Left cardiac atrium (tissue), 4 donors: Measurements from ENCODE around the gene HIGD1A. TPM values are rescaled to one million over a fixed set of nuclear protein-coding genes. Genes with fewer than 3 reads are reported as not detected.
"Not testable (repeated sequence)": the region's sequence is repeated elsewhere in the genome, so short reads cannot be mapped to it uniquely, and the experiment has no call there.

Experiments
- ATAC-seq, 2 donors: fragments of 200-7000 bp; cut with Tn5 transposase; one replicate each; pipeline ENCODE4 v1.9.1; 2020; ENCODE audit warnings: mild to moderate bottlenecking in 2 of 2, moderate library complexity in 2 of 2
- DNase-seq: peaks from one replicate; pipeline ENCODE4 v3.0.0-alpha.2; 2020
- intact Hi-C, 2 donors: fragments of 100-400 bp; cut with DNase I; formaldehyde crosslinking; loops; one replicate each; pipeline versions ENCODE4 v1.14.1 to v1.15.1; 2022 to 2023
- total RNA-seq, 2 donors: library from RNA; stranded (reverse); fragmentation: NEBNext Ultra II Directional; extraction: Animal tissue kit (Norgen Biotek cat#: 25700); gene quantifications; one replicate each; pipeline ENCODE4 v1.2.1, GENCODE V29; 2021
- donor health status: DM: no; HTN: yes; CAD: no.
- donor health status: DM: no; HTN: yes; CAD: no; lungs with severe emphysema.
- donor health status: DM: yes; HTN: yes; CAD: no.
- donor health status: Dilated cardiomyopathy.

HIGD1A gene
- total RNA-seq, 2 donors from 2014 or later: 200 to 270 TPM

DNA sequence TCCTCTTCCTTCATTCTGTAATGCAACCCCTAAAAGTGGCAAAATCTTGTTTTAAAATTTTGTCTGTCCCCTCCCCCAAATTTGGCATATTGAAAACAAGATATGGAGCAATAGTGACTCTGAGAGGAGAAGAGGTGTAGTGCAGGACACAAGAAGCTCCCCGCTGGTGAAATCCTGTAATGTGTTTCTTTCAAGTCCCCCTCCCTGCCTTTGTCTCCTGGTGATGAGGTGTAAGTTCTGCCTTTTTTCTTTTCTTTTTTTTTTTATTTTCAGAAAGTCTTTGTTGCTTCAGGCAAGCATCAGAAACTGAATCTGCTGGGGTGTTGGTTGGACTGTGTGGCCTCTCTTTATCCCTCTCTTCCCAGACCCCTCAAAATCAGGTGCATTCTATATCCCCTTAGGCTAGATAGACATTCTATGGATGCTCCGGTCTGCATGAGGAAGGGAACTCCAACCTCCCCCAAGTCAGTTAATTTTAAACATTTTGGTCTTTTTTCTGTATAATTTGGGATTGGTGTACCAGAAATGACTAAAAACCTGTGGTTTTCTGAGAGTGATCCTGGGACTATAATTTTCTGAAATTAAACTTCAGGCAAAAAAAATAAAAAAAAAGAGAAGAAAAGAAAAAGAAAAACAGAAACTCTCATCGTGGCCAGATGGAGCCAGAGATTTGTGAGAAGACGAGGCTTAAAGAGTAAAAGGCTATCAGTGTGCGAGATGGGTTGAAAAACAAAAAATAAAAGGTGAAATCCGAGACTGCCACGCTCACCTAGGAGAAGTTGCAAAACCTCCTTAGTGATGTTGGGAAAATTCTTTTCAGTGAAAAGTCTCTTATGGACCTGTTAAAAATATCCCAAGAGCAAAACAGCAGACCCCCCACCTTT, 26.4 kb upstream of the HIGD1A start:
- DNase-seq (no peak), ATAC-seq (peak; percentile 39 to 51)
- intact Hi-C loops: loop anchor here (1.0 to 5.0 kb wide), 2 partner anchors 51 to 52 kb away; no protein-coding TSS in a partner anchor

DNA sequence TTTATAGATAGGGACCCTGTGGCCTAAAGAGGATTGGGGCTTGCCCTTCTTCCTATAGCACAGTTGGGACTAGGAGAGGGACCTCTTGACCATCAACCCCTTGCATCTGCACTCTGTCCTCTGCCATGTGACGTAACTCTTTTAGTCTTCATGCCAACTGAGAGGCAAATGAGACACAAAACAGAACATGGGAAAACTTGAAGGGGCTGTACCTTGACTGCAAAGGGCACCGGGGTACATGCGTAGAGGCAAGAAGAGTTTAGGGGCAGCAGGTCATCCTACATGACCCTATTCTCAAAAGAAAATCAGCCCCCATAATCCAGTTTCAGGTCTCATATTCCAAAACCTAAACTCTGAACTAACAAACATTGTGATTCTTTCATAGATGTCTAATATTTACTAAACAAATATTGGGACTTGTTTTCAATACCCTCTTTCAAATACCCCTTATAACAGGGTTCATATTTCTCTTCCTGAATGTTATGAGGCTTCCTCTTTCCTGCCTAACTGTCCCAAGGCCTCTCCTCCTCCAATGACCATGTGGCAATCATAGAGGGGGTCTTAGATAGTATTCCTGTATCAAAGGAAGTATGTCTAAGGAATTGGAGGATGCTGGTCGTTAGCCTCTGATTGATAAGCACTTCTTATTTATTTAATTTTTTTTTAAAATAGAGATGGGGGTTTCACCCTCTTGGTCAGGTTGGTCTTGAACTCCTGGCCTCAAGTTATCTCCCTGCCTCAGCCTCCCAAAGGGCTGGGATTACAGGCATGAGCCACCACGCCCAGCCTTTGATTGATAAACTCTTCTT, 25.5 kb upstream of the HIGD1A start:
- no peak for DNase-seq
- ATAC-seq: no peak
- intact Hi-C loops: loop anchor here in 1 of 2 donors (5.0 kb wide), 1 partner anchor 52 kb away; no protein-coding TSS in a partner anchor

DNA sequence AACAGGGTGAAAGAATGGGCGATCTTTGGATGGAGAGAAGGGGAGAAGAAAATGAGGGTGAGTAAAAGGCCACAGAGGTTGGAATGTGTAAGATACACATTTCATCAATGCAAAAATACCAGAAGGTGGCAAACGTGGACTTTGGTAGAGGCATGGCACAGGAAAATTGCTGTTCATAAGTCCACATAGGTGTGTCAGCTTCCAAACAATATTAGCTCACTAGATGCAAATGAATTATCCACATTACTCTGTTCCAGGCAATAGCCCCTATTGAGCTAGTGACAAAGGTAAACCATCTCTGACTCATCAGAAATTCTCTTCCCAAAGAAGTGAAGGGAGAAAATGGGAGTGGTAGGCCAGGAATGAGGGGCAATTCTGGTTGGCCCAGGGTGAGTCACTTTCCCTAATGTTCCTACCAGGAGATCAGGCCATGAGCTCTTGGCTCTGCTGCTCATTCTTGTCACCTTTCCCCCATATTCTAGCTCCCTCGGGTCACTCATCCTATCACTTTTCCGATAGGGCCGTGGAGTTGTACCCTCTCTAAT, 24.9 kb upstream of the HIGD1A start:
- intact Hi-C loops: no loop called here
- ATAC-seq (no peak), DNase-seq (no peak)

DNA sequence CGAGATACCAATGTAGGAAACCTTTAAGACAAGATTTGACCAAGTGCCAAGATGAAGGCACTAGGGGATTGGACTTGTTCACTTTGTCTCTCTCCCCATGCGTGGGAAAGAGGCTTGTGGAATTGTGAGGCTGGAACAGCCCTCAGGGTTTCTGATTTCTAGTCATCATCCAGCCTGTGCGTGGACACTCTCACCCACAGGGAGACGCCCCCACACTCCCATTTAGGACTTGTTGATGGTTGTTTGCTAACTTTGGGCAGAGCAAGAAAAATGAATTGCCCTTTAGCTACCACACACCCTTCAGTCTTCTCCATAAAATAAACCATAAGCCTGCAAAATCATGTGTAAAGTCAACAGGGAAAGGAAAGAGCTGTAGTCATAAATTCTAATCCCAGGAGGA, 23.4 kb upstream of the HIGD1A start:
- intact Hi-C loops: no loop called here
- ATAC-seq: no peak

DNA sequence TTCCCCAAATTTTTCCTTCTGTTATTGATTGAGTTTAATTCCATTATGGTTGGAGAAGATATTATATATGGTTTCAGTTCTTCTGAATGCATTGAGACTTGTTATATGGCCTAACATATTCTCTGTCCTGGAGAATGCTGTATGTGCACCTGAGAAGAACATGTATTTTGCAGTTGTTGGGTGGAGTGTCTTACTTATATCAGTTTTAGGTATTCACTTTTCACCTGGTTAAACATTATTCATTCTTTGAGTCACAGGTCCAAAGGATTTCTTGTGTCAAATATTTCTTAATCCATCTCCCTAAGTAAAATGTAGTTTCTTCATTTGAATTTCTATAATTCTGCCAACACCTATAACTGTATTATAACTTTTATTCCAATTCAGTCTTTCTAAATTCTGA, 22.7 kb upstream of the HIGD1A start:
- DNase-seq: no peak
- intact Hi-C loops: no loop called here
- no peak for ATAC-seq

More for the DNA sequence above, 23.4 kb upstream of the HIGD1A start:
- no peak for DNase-seq

DNA sequence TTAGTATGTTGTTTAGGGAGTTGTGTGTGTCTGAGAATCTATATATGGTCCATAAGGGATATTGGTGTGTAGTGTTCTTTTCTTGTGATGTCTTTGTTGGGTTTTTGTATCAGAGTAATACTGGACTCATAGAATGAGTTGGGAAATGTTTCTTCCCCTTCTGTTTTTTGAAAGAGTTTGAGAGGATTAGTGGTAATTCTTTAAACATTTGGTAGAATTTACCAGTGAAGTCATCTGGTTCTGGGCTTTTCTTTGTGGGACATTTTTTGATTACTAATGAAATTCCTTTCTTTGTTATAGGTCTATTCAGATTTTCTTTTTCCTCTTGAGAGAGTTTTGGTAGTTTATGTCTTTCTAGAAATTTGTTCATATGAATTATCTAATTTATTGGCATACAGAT, 21.9 kb upstream of the HIGD1A start:
- no peak for ATAC-seq
- DNase-seq: no peak
- intact Hi-C loops: no loop called here

DNA sequence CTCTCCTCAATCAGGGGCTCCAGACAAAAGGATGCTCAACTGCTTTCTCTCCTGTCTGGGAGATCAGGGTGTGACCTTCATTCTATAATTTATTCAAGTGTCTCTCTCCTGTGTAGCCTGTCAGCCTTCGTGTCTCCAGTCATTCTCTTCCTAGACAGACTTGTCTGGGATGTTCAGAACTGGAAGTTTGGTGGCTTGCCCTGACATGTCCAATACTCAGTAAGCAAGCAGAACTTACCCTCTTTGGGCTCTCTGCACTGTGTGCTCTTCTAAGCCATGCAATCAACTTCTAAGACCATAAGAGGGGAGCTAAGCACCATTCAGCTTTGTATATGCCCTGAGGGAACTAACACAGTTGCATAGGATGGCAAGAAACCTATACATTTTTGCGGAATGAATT, 19.1 kb upstream of the HIGD1A start:
- ATAC-seq (no peak), DNase-seq (no peak)
- intact Hi-C loops: no loop called here

DNA sequence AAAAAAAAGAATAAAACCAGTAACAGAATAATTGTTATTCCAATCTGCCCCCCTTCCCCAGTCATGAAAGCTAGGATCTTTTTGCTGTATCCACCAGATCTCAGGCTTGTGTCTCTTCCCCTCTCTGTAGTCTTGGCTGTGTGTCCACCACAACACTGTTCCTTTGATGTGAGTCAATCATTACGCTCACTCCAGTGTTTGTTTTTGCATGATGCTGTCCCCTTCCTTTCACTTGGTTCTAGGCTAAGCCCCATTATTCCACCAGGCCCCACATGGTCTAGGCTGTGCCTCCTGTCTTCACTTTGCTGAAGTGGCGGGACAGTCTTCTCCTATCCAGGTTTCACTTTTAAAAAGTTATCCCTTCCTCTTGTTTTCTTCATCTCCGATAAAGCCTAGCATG, 18.5 kb upstream of the HIGD1A start:
- ATAC-seq (no peak), DNase-seq (no peak)
- intact Hi-C loops: no loop called here

DNA sequence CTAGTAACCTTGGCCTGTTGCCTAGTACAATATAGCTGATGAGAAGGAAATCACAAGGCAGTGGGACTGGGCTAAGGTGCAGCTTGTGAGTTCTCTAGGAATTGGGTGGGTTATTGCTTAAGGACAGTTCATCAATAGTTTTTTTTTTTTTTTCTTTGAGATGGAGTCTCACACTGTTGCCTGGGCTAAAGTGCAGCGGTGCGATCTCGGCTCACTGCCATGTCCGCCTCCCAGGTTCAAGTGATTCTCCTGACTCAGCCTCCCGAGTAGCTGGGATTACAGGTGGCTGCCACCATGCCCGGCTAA, 16.4 kb upstream of the HIGD1A start:
- ATAC-seq (no peak), DNase-seq (no peak)
- intact Hi-C loops: no loop called here

DNA sequence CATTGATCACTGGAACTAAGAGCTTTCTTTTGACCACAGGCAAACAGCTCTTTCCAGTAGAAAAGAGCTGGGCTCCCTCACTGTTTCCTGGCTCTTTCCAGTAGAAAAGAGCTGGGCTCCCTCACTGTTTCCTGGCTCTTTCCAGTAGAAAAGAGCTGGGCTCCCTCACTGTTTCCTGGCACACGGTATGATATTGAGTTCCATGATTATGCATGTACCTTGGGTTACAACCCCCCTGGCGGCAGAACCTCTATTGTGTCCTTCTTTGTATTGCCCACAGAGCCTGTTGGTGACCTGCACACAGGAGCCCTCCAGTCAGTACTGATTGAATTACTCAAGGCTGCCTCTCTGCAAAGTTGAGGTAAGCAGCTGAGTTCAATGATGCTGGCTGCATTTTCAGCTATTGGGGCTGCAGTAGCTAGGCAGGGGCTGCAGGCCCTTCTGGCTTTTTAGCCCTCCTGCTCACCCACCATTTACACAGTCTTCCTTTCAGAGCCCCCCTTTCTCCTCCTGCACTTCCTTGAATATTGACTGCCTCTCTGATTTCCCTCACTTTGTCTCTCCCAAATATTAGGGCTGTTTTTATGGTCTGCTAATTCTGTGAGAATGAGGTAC, 15.2 kb upstream of the HIGD1A start:
- no peak for DNase-seq
- intact Hi-C loops: no loop called here

DNA sequence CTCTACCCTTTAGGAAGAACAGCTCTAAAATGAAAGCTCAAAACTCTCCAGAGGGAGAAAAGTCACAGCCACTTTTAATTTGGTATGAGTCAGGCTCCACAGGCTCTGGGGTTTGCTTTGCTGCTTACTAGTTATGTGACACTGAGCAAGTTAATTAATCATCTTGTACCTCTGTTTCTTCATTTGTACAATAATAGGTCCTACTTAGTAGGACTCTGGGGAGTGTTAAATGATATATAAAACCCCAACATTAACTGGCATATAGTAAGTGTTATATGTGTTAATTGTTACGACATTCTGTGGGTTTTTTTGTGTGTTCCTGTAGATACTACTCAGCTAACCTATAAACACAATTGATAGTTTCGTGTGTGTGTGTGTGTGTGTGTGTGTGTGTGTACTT, 11.5 kb upstream of the HIGD1A start:
- ATAC-seq (no peak), DNase-seq (no peak)
- intact Hi-C loops: no loop called here

More for the DNA sequence above, 15.2 kb upstream of the HIGD1A start:
- ATAC-seq: no peak

DNA sequence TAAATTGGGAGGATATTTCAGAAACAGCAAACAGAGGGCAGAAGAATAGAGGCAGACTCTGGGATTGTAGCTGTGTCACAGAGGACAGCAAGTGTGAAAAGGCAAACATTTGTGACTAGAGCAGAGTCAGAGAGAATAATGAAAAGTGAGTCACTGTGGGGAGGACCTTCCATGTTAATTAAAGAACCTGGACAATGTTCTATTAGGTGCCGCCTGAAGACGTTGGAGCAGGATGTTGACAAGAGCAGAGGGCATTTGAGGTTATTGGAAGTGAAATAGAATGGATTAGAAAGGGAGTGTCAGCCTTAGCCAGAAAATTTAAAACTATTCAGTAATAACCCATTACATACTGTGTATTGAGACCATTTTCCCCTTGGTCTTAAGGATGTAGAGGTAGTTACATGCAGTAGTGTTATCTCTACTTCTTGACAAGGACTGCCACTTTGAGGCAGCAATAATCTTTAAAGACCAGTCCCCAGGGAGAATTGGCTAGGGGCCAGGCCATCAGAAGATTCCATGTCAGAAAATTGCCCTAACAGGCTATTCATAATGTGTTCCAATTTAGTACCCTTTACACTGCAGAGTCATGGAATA, 10.7 kb upstream of the HIGD1A start:
- intact Hi-C loops: no loop called here
- no peak for DNase-seq
- ATAC-seq: no peak

DNA sequence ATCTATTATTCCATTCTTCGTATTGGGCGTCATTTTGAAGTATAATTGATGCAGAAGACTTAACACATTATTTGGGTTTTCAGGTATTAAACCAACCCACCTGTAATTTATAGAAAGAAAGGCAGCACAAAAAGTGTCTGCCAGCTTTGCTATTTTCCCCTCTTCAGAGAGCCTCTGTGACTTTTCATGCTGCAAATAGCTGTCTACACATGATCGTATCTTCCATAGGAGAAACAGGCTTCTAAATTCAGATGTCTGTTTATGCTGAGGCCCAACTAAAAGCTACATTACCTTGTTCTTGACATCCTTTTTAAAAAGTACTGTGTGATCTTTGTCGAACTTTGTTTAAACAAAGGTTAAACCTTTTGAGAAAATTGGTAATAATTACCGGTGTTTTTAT, 10.0 kb upstream of the HIGD1A start:
- intact Hi-C loops: no loop called here
- DNase-seq (no peak), ATAC-seq (no peak)

DNA sequence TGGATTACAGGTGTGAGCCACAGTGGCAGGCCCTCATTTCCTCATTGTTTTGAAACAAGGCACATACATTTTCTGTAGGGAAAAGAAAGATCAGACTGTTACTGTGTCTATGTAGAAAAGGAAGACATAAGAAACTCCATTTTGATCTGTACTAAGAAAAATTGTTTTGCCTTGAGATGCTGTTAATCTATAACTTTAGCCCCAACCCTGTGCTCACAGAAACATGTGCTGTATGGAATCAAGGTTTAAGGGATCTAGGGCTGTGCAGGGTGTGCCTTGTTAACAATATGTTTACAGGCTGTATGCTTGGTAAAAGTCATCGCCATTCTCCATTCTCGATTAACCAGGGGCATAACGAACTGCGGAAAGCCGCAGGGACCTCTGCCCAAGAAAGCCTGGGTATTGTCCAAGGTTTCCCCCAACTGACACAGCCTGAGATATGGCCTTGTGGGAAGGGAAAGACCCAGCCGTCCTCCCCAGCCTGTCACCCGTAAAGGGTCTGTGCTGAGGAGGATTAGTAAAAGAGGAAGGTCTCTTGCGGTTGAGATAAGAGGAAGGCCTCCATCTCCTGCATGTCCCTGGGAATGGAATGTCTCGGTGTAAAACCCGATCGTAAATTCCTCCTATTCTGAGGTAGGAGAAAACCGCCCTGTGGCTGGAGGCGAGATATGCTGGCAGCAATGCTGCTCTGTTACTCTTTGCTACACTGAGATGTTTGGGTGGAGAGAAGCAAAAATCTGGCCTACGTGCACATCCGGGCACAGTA, 7.0 kb upstream of the HIGD1A start:
- intact Hi-C loops: not testable (repeated sequence)

DNA sequence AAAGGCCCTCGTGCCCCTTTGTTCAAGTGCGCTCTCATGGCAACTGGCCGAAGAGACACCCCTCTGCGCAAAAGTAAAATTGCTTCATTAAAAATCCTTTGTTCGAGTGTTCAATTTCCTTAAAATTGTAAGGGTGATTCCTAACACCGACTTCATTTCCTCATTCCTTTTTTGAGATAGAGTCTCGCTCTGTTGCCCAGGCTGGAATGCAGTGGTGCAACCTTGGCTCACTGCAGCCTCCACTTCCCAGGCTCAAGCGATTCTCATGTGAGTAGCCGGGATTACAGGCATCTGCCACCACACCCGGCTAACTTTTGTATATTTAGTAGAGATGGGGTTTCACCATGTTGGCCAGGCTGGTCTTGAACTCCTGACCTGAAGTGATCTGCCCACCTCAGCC, 6.4 kb upstream of the HIGD1A start:
- DNase-seq, ATAC-seq, intact Hi-C loops: not testable (repeated sequence)

More for the DNA sequence above, 7.0 kb upstream of the HIGD1A start:
- ATAC-seq, DNase-seq: not testable (repeated sequence)

DNA sequence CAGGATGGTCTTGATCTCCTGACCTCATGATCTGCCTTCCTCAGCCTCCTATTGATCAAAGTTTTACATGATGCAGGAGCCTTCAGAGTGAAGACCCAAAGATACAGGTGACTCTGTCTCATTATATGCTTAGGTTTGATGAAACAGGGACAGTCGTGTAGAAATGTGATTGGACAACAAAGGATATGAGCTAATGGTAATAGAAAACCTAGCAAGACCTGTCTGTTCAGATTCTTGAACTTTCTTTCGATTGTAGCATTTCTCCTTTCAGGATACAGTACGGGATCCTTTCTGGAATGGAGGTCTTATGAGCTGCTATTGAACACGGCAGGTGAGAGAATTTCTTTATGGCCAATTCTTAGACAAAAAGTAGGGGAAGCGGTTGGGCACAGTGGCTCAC, 4.9 kb upstream of the HIGD1A start, which contains the start of gene ACKR2:
ACKR2 (plus strand) TSS at position 244 of the 400 bp plus-strand sequence. CDS start 55,058 bp downstream, outside the sequence.
- ATAC-seq (no peak), DNase-seq (no peak)
- intact Hi-C loops: no loop called here

DNA sequence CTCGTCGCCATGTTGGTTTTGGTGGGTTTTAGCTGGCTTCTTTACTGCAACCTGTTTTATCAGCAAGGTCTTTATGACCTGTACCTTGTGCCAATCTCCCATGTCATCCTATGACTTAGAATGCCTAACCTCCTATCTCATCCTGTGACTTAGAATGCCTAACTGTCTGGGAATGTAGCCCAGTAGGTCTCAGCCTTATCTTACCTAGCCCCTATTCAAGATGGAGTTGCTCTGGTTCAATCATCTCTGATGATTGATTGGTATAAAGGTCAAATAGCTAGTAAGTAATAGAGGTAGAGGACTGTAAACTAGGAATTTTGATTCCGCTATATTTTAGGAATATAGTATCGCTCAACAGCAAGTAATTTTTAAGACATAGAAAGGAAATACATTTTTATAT, 3.6 kb upstream of the HIGD1A start:
- intact Hi-C loops: no loop called here
- DNase-seq (no peak), ATAC-seq (no peak)

DNA sequence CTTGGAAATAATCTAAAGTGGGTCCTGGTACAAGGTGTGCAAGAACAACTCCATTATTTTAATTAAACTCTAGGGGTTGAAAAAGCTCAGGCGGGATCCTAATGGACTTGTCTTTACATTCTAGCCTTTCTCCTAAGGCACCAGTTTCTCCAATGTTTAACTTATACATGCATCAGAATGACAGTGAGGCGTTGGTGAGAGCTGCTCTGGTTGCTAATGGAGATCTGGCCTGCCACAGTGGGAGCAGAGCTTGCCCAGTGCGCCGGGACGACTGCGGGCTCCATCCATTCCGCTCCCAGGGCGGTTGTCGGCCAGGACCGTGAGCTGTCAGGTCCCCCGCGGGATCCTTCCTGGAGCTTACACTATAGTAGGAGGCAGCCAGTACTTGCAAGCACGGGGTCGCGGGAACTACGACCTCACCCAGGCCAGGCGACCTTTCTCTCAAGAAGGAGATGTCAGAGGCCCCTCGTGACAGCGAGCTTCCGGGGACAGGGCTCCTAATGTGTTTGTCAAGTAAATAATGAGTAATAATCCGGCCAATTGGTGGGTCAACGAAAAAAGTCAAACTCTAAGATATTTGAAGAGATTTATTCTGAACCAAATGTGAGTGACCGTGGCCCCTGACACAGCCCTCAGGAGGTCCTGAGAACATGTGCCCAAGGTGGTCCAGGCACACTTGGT, 991 bp upstream of the HIGD1A start:
- intact Hi-C loops: no loop called here
- DNase-seq (peak; percentile 32), ATAC-seq (peak in 1 of 2 donors; percentile 11)
